ENCODE results near the gene STK38.
"Not testable (repeated sequence)": the region's sequence is repeated elsewhere in the genome, so short reads cannot be mapped to it uniquely, and the experiment has no call there.

Gene STK38

DNA sequence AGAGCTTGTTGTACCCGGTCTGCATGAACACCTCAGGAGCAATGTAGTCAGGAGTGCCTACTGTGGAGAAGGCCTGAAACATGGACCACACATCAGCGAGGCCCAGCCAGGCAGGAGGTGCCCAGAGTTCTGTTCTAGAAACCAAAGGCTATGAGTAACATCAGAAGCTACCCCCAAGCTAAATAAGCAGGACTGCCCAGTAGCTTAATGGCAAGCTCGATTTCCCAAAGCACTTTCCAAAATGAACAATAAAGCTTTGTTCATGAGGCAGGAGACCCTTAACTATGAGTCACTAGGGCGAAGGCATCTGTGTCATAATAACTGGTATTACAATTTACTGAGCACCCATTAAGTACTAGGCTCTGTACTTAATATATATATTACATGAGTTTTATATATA, 47.4 kb downstream of the STK38 start:
- no peak overlapping the region for H3K9ac ChIP-seq (ENCODE audit: low read depth, low read length)
- no peaks in the 10 kb centered on the region for H3K4me1 ChIP-seq (ENCODE audit: insufficient read depth, low read length)
- no peaks in the 10 kb centered on the region for H3K9me3 ChIP-seq (ENCODE audit: control insufficient read depth, insufficient read depth, low read length)
- H3K36me3 ChIP-seq (ENCODE audit: insufficient read depth, low read length): peaks cover 6% of the 10 kb centered on the region; the same call in 1 of the 2 replicates

DNA sequence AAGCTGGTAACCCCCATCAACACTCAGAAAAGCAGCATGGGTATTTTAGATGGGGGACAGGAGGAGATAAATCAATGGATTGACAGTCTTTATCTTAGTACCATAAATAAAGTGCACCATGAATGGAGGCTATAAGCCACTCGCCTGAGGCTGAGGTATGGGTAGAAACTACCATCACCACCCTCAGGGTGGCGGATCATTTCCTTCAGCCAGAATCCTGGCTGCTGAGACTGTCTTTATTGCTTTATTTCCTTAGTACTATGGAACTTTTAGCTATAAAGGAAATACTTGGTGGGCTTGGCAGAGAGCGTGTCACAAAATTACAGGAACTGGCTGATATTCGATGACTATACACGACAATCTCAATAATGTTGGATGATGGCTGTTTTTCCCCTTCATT, 52.2 kb downstream of the STK38 start:
- Histone ChIP-seq H3K4me1 (ENCODE audit: insufficient read depth, low read length) (peaks cover 15% of the 10 kb centered on the region), H3K36me3 (ENCODE audit: insufficient read depth, low read length) (peaks cover 9% of the 10 kb centered on the region), H3K9ac (ENCODE audit: low read depth, low read length) (no peak overlapping the region), H3K9me3 (ENCODE audit: control insufficient read depth, insufficient read depth, low read length) (no peaks in the 10 kb centered on the region)

- Histone ChIP-seq H3K4me1 (ENCODE audit: insufficient read depth, low read length) (peaks cover 15% of the 10 kb centered on the region), H3K9me3 (ENCODE audit: control insufficient read depth, insufficient read depth, low read length) (no peaks in the 10 kb centered on the region), H3K9ac (ENCODE audit: low read depth, low read length) (no peak overlapping the region), H3K36me3 (ENCODE audit: insufficient read depth, low read length) (peaks cover 13% of the 10 kb centered on the region)
Measured at GRCh38 chr6:36493859-36494258, 53.4 kb downstream of the STK38 start.

DNA sequence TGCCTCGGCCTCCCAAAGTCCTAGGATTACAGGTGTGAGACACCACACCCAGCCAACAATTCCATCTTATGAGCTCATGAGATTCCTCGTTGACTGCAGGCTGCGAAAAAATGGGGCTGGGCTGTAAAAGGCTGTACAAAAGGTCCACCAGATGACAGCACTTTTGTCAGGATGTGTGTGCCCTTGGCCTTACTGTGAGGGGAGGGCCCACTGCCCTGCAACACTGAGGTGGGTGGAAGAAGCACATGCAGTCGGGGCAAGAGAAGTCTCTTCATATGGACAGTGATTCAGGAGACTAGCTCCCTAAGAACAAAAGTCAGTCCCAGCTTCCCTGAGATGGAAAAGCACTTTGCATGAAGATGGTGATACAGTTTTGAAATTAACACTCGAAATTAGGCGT, 54.0 kb downstream of the STK38 start:
- Histone ChIP-seq H3K9ac (ENCODE audit: low read depth, low read length) (no peak overlapping the region), H3K4me1 (ENCODE audit: insufficient read depth, low read length) (peaks cover 15% of the 10 kb centered on the region), H3K9me3 (ENCODE audit: control insufficient read depth, insufficient read depth, low read length) (no peaks in the 10 kb centered on the region), H3K36me3 (ENCODE audit: insufficient read depth, low read length) (peaks cover 14% of the 10 kb centered on the region)

- Histone ChIP-seq H3K9ac (ENCODE audit: low read depth, low read length) (no peak overlapping the region), H3K9me3 (ENCODE audit: control insufficient read depth, insufficient read depth, low read length) (no peaks in the 10 kb centered on the region), H3K36me3 (ENCODE audit: insufficient read depth, low read length) (peaks cover 14% of the 10 kb centered on the region), H3K4me1 (ENCODE audit: insufficient read depth, low read length) (peaks cover 15% of the 10 kb centered on the region)
Measured at GRCh38 chr6:36492621-36493020, 54.7 kb downstream of the STK38 start.

DNA sequence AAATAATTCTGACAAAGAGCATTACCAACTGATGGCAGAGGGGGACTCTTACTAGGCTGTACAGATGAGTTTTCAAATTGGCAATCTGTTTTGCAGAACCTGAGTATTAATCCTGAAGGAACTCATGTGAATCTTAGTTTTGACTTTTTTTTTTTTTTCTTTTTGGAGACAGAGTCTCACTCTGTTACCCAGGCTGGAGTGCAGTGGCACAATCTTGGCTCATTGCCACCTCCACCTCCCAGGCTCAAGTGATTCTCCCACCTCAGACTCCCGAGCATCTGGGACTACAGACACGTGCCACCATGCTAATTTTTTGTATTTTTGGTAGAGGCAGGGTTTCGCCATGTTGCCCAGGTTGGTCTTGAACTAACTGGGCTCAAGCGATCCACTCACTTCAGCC, 55.2 kb downstream of the STK38 start:
- H3K4me1 ChIP-seq (ENCODE audit: insufficient read depth, low read length): peaks cover 15% of the 10 kb centered on the region
- H3K9ac ChIP-seq (ENCODE audit: low read depth, low read length): no peak overlapping the region
- H3K36me3 ChIP-seq (ENCODE audit: insufficient read depth, low read length): peaks cover 14% of the 10 kb centered on the region
- H3K9me3 ChIP-seq (ENCODE audit: control insufficient read depth, insufficient read depth, low read length): no peaks in the 10 kb centered on the region

GRCh38 chr6:36491378-36491965, 55.8 kb downstream of the STK38 start:
- Histone ChIP-seq H3K36me3 (ENCODE audit: insufficient read depth, low read length) (peaks cover 18% of the 10 kb centered on the region), H3K9ac (ENCODE audit: low read depth, low read length) (no peak overlapping the region), H3K4me1 (ENCODE audit: insufficient read depth, low read length) (peaks cover 15% of the 10 kb centered on the region), H3K9me3 (ENCODE audit: control insufficient read depth, insufficient read depth, low read length) (no peaks in the 10 kb centered on the region)

DNA sequence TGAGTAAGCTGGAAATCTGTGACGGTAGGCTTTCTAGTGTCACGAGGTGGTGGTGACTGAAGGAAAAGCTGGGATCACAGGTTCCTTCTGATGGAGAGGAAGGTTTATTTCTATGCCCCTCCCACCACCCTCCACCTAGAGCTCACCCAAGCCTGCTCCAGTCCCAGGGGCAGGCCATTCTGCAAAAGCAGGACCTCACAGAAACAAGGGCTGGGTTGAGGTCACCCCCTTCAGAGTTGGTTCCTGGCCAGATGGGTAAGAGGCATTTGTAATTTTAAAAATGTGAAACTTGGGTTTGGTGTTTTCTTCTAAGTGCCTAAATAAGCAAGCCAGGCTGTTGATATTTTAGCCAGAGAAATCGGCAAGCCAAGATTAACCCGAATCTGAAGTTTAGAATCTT, 57.9 kb downstream of the STK38 start:
- no peaks in the 10 kb centered on the region for H3K9me3 ChIP-seq (ENCODE audit: control insufficient read depth, insufficient read depth, low read length)
- peaks cover 15% of the 10 kb centered on the region for H3K4me1 ChIP-seq (ENCODE audit: insufficient read depth, low read length)
- no peak overlapping the region for H3K9ac ChIP-seq (ENCODE audit: low read depth, low read length)
- H3K36me3 ChIP-seq (ENCODE audit: insufficient read depth, low read length): peaks cover 17% of the 10 kb centered on the region

DNA sequence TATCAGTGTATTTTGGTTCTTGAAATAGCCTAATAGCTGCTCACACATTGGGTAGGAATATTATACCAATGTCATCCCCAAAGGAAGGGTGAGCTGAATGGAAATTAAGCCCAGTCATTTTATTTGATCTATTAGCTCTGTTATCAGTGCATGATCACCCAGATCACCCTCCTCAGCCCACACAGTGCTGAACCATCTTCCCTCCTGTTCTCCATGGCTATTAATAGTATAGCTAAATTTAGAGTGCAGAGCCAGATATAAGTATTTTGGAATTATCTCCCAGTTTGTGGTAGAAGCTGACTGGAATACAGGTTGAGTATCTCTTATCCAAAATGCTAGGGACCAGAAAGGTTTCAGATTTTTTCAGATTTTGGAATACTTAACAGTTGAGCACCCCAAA, 59.1 kb downstream of the STK38 start:
- Histone ChIP-seq H3K36me3 (ENCODE audit: insufficient read depth, low read length) (peaks cover 15% of the 10 kb centered on the region), H3K4me1 (ENCODE audit: insufficient read depth, low read length) (0 out of 2 replicates have a peak, but pooled peaks cover 4% of the 10 kb centered on the region)

DNA sequence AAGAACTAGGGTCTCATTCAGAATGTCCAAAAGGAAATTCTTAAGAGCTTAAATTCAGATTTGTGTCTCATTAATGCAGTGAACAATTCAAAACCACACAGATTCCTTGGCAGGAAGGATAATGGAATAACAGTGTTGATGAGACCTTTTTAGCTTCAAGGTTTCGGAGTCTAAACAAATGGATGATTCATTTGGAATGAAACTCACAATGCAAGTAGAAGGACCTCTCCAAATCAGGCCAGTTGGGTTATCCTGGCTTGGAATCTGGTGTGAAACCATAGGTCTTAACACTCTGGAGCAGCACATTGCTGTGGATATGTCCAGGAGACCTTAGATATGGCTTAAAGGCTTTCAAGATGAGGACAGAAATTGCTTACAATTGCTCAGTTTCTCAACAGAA, 59.6 kb downstream of the STK38 start:
- Histone ChIP-seq H3K36me3 (ENCODE audit: insufficient read depth, low read length) (peaks cover 15% of the 10 kb centered on the region), H3K4me1 (ENCODE audit: insufficient read depth, low read length) (0 out of 2 replicates have a peak, but pooled peaks cover 4% of the 10 kb centered on the region), H3K9me3 (ENCODE audit: control insufficient read depth, insufficient read depth, low read length) (no peaks in the 10 kb centered on the region), H3K9ac (ENCODE audit: low read depth, low read length) (no peak overlapping the region)

More for the DNA sequence above, 59.1 kb downstream of the STK38 start:
- Histone ChIP-seq H3K9me3 (ENCODE audit: control insufficient read depth, insufficient read depth, low read length) (no peaks in the 10 kb centered on the region), H3K9ac (ENCODE audit: low read depth, low read length) (no peak overlapping the region)

- no peaks in the 10 kb centered on the region for H3K4me1 ChIP-seq (ENCODE audit: insufficient read depth, low read length)
- no peak overlapping the region for H3K9ac ChIP-seq (ENCODE audit: low read depth, low read length)
- peaks cover 28% of the 10 kb centered on the region for H3K36me3 ChIP-seq (ENCODE audit: insufficient read depth, low read length)
- no peaks in the 10 kb centered on the region for H3K9me3 ChIP-seq (ENCODE audit: control insufficient read depth, insufficient read depth, low read length)
Measured at GRCh38 chr6:36484736-36485135, 62.5 kb downstream of the STK38 start.

- peaks cover 22% of the 10 kb centered on the region; the same call in 1 of the 2 replicates for H3K36me3 ChIP-seq (ENCODE audit: insufficient read depth, low read length)
- H3K9ac ChIP-seq (ENCODE audit: low read depth, low read length); H3K9me3 ChIP-seq (ENCODE audit: control insufficient read depth, insufficient read depth, low read length); H3K4me1 ChIP-seq (ENCODE audit: insufficient read depth, low read length): not testable (repeated sequence)
Measured at GRCh38 chr6:36483326-36483725, 64.0 kb downstream of the STK38 start.

- no peaks in the 10 kb centered on the region for H3K4me1 ChIP-seq (ENCODE audit: insufficient read depth, low read length)
- H3K9ac ChIP-seq (ENCODE audit: low read depth, low read length): no peak overlapping the region
- peaks cover 13% of the 10 kb centered on the region; the same call in 1 of the 2 replicates for H3K36me3 ChIP-seq (ENCODE audit: insufficient read depth, low read length)
Measured at GRCh38 chr6:36479256-36479655, 68.0 kb downstream of the STK38 start.

DNA sequence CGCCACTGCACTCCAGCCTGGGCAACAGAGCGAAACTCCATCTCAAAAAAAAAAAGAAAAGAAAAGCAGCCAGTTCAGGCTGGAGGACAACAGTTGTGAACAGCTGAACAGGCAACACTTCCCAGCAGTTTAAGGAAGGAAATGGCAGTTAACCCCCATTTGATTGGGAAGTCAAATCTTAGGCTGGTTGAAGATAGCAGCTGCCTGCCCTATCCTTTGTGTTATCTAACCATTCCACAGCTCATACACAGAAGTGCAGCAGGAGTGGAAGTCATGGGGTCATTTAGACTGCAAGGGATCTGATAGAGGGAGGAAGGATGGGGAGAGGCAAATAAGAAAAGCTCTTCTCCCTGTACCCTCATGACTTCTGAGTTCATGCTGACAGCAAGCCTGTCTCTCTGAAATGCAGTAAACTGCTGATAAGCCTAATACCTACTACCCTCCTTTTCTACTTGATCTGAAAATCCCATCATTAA, 69.2 kb downstream of the STK38 start:
- H3K4me1 ChIP-seq (ENCODE audit: insufficient read depth, low read length): no peaks in the 10 kb centered on the region
- H3K9ac ChIP-seq (ENCODE audit: low read depth, low read length): no peak overlapping the region
- H3K9me3 ChIP-seq (ENCODE audit: control insufficient read depth, insufficient read depth, low read length): no peaks in the 10 kb centered on the region
- peaks cover 13% of the 10 kb centered on the region; the same call in 1 of the 2 replicates for H3K36me3 ChIP-seq (ENCODE audit: insufficient read depth, low read length)

More at GRCh38 chr6:36479256-36479655, 68.0 kb downstream of the STK38 start:
- no peaks in the 10 kb centered on the region for H3K9me3 ChIP-seq (ENCODE audit: control insufficient read depth, insufficient read depth, low read length)

GRCh38 chr6:36469946-36470345, 77.3 kb downstream of the STK38 start:
- peaks cover 3% of the 10 kb centered on the region; the same call in 1 of the 2 replicates for H3K36me3 ChIP-seq (ENCODE audit: insufficient read depth, low read length)
- H3K9me3 ChIP-seq (ENCODE audit: control insufficient read depth, insufficient read depth, low read length): no peaks in the 10 kb centered on the region
- no peak overlapping the region for H3K9ac ChIP-seq (ENCODE audit: low read depth, low read length)
- H3K4me1 ChIP-seq (ENCODE audit: insufficient read depth, low read length): no peaks in the 10 kb centered on the region
